ENCODE results near the gene SYCN. TPM values are rescaled to one million over a fixed set of nuclear protein-coding genes. Genes with fewer than 3 reads are reported as not detected.

SYCN gene
- polyA plus RNA-seq, 3 donors: not detected

- Histone ChIP-seq H3K4me3 (replicated peaks in 1 of 3; ENCODE audit: low read depth in 2 of 3, low read length in 3 of 3) (no peak overlapping the region), H3K36me3 (replicated peaks in 1 of 2; ENCODE audit: control insufficient read depth in 1 of 2, insufficient read depth in 2 of 2, low read length in 2 of 2) (peaks cover 44 to 71% of the 10 kb centered on the region in 2 donors), H3K79me2 (ENCODE audit: insufficient read depth, low read length) (no peaks in the 10 kb centered on the region), H4K20me1 (ENCODE audit: insufficient read depth, low read length) (no peaks in the 10 kb centered on the region), H3K4me2 (replicated peaks; ENCODE audit: extremely low read depth, low read length, poor library complexity, severe bottlenecking) (no peak overlapping the region), H3K27me3 (ENCODE audit: control insufficient read depth in 2 of 2, insufficient read depth in 2 of 2, low read length in 2 of 2) (no peaks in the 10 kb centered on the region), H2AFZ (ENCODE audit: insufficient read depth, low read depth, low read length, poor library complexity, severe bottlenecking) (no peak overlapping the region), H3K27ac (ENCODE audit: low read depth in 1 of 2, low read length in 2 of 2) (no peak overlapping the region), H3K9me3 (replicated peaks in 1 of 2; ENCODE audit: control insufficient read depth in 1 of 2, insufficient read depth in 1 of 2, low read length in 2 of 2) (no peaks in the 10 kb centered on the region), H3K4me1 (ENCODE audit: control insufficient read depth in 1 of 2, insufficient read depth in 2 of 2, low read length in 2 of 2) (no peaks in the 10 kb centered on the region), H3K9ac (ENCODE audit: insufficient read depth, low read length, poor library complexity, severe bottlenecking) (no peak overlapping the region)
- H3K4me3 Mint-ChIP-seq: no peak overlapping the region
- H3K9me3 Mint-ChIP-seq: no peaks in the 10 kb centered on the region
- no peak for DNase-seq
- no peaks in the 10 kb centered on the region for H3K4me1 Mint-ChIP-seq
- 100% methylated on average over 4 of the region's 7 CpGs for WGBS (ENCODE audit: insufficient coverage)
- TF ChIP-seq CTCF (IDR thresholded peaks at IDR 0.05): no peak
- intact Hi-C loops (cut with micrococcal nuclease): no loop called here
- no peaks in the 10 kb centered on the region for H3K27me3 Mint-ChIP-seq (ENCODE audit: low read depth in 3 of 3)
- no peak overlapping the region for H3K27ac Mint-ChIP-seq
- peaks cover 16 to 69% of the 10 kb centered on the region in 2 donors for H3K36me3 Mint-ChIP-seq
Measured at GRCh38 chr19:39175564-39175963, 28.5 kb downstream of the SYCN start.

DNA sequence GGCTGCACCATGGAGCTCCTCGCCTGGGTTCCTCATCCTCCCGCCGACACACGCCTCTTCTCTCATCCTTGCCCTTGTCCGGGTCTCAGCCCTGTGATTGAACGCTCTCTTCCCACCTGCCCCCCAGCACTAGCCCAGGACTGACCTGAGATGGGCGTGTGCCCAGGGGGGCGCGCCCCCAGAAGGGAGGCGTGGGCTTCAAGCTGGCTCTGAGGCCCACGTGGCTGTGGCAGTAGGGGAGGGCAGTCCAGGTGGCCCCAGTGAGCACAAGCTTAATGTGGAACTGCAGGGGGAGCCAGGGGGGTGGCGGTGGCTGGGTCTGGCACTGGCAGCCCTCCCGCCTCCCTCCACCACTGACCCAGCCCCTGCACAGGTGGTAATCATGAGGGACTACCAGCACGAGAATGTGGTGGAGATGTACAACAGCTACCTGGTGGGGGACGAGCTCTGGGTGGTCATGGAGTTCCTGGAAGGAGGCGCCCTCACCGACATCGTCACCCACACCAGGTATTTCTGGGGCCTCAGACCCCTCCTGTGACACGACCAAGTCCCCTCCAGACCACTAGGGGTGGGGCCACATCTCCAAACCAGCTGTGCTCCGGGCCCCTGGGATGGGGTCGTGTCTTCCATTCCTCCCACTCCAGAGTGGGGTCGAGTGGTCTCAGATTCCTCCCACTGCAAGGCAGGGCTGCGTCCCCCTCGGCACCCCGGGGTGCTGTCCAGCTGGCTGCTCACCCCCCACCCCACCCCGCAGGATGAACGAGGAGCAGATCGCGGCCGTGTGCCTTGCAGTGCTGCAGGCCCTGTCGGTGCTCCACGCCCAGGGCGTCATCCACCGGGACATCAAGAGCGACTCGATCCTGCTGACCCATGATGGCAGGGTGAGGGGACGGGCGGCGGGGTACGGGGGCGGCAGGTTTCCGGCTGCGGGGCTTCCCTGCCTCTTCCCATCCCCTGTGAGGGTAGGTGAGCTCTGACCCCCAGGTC, 29.2 kb downstream of the SYCN start:
- Mint-ChIP-seq H3K4me3 (no peak overlapping the region), H3K27me3 (ENCODE audit: low read depth in 3 of 3) (no peaks in the 10 kb centered on the region), H3K4me1 (no peaks in the 10 kb centered on the region), H3K36me3 (peaks cover 14 to 67% of the 10 kb centered on the region in 2 donors), H3K27ac (no peak overlapping the region), H3K9me3 (no peaks in the 10 kb centered on the region)
- Histone ChIP-seq H3K4me3 (replicated peaks in 1 of 3; ENCODE audit: low read depth in 2 of 3, low read length in 3 of 3) (no peak overlapping the region), H3K27ac (ENCODE audit: low read depth in 1 of 2, low read length in 2 of 2) (no peak overlapping the region), H3K4me1 (ENCODE audit: control insufficient read depth in 1 of 2, insufficient read depth in 2 of 2, low read length in 2 of 2) (no peaks in the 10 kb centered on the region), H3K9ac (ENCODE audit: insufficient read depth, low read length, poor library complexity, severe bottlenecking) (no peak overlapping the region), H3K27me3 (ENCODE audit: control insufficient read depth in 2 of 2, insufficient read depth in 2 of 2, low read length in 2 of 2) (no peaks in the 10 kb centered on the region), H3K79me2 (ENCODE audit: insufficient read depth, low read length) (no peaks in the 10 kb centered on the region), H3K36me3 (replicated peaks in 1 of 2; ENCODE audit: control insufficient read depth in 1 of 2, insufficient read depth in 2 of 2, low read length in 2 of 2) (peaks cover 47 to 74% of the 10 kb centered on the region in 2 donors), H4K20me1 (ENCODE audit: insufficient read depth, low read length) (no peaks in the 10 kb centered on the region), H3K4me2 (replicated peaks; ENCODE audit: extremely low read depth, low read length, poor library complexity, severe bottlenecking) (no peak overlapping the region), H2AFZ (ENCODE audit: insufficient read depth, low read depth, low read length, poor library complexity, severe bottlenecking) (no peak overlapping the region), H3K9me3 (replicated peaks in 1 of 2; ENCODE audit: control insufficient read depth in 1 of 2, insufficient read depth in 1 of 2, low read length in 2 of 2) (no peaks in the 10 kb centered on the region)
- DNase-seq: no peak
- intact Hi-C loops (cut with micrococcal nuclease): no loop called here
- TF ChIP-seq CTCF (IDR thresholded peaks at IDR 0.05): no peak
- WGBS (ENCODE audit: insufficient coverage): 97% methylated on average over 27 of the region's 43 CpGs
